HepG2 (cell line): ENCODE data around the gene OASL. TPM values are rescaled to one million over a fixed set of nuclear protein-coding genes. Genes with fewer than 3 reads are reported as not detected.
A peak's percentile ranks its signal among the peaks of the same experiment; 100 is the strongest.

ENCODE experiments used
- CBFB ChIP-seq: sonication (generic); formaldehyde crosslinking; IDR thresholded peaks from 2 replicates; pipeline ENCODE4 v1.4.0; 2020; ENCODE audit warnings: missing genetic modification reagents
- NCOA2 ChIP-seq: sonication (generic); formaldehyde crosslinking; IDR thresholded peaks from 2 replicates; pipeline ENCODE4 v1.8.0; 2022; ENCODE audit warnings: inconsistent platforms
- SAFB2 ChIP-seq: sonication (generic); formaldehyde crosslinking; IDR thresholded peaks from 2 replicates; pipeline ENCODE4 v1.5.1; 2020; ENCODE audit warnings: missing genetic modification reagents, low read depth, mild to moderate bottlenecking, borderline replicate concordance
- SMARCC2 ChIP-seq: fragments of 450-650 bp; IDR thresholded peaks from 2 replicates; pipeline ENCODE4 v1.6.1; 2017; ENCODE audit warnings: antibody characterized with exemption, mild to moderate bottlenecking
- THAP11 ChIP-seq: IDR thresholded peaks from 2 replicates; pipeline ENCODE4 v1.6.1; 2016; ENCODE audit warnings: missing biosample characterization, missing genetic modification reagents
- ZNF329 ChIP-seq: sonication (generic); formaldehyde crosslinking; IDR thresholded peaks from 2 replicates; pipeline ENCODE4 v1.9.0; 2021; ENCODE audit warnings: low read depth, mild to moderate bottlenecking, missing genetic modification reagents
- ZNF652 ChIP-seq: IDR thresholded peaks from 2 replicates; pipeline ENCODE4 v1.6.1; 2016; ENCODE audit warnings: low read depth, borderline replicate concordance
- polyA plus RNA-seq, 8 experiments: library from polyadenylated mRNA; depleted of rRNA in 3 of 8; stranded (reverse) in 7 of 8; unstranded in 1 of 8; fragments of >200 nt; fragmentation: Illumina TruSeq in 4 of 8; extraction: Trizol in 4 of 8; gene quantifications; 2 replicates each; pipeline versions ENCODE4 v1.2.1 to v1.2.3, GENCODE V29; 2011 to 2016; ENCODE audit warnings: low read depth in 4 of 8, missing spikeins in 1 of 8, mixed read lengths in 1 of 8; ENCODE audit not compliant: insufficient read depth in 1 of 8
- total RNA-seq, 5 experiments: library from RNA; depleted of rRNA; stranded (reverse); fragments of >200 nt; fragmentation: Illumina TruSeq; extraction: Trizol; gene quantifications; 2 replicates each; pipeline ENCODE4 v1.2.3, GENCODE V29; 2016; ENCODE audit warnings: low read depth in 1 of 5
- TF ChIP-seq, protein P1 (sequence below): sonication (generic); formaldehyde crosslinking; IDR thresholded peaks from 2 replicates; pipeline ENCODE4 v1.5.1; 2020; ENCODE audit warnings: missing genetic modification reagents, mild to moderate bottlenecking, borderline replicate concordance
- TF ChIP-seq, protein P2 (sequence below): sonication (generic); formaldehyde crosslinking; IDR thresholded peaks from 2 replicates; pipeline ENCODE4 v1.4.0; 2020; ENCODE audit warnings: missing genetic modification reagents
- TF ChIP-seq, protein P3 (sequence below): sonication (generic); formaldehyde crosslinking; IDR thresholded peaks from 2 replicates; pipeline ENCODE4 v1.4.0; 2020; ENCODE audit warnings: missing genetic modification reagents
- TF ChIP-seq, protein P4 (sequence below): sonication (generic); formaldehyde crosslinking; IDR thresholded peaks from 2 replicates; pipeline ENCODE4 v1.5.1; 2020; ENCODE audit warnings: mild to moderate bottlenecking, moderate library complexity, missing genetic modification reagents
- TF ChIP-seq, protein P5 (sequence below): IDR thresholded peaks from 2 replicates; pipeline ENCODE4 v1.6.1; 2012; ENCODE audit warnings: low read depth, low read length, improper control_type of control experiment
- TF ChIP-seq, protein P6 (sequence below): sonication (generic); formaldehyde crosslinking; IDR thresholded peaks from 2 replicates; pipeline ENCODE4 v1.8.1; 2023; ENCODE audit warnings: missing genetic modification reagents, inconsistent platforms, borderline replicate concordance
- TF ChIP-seq, protein P7 (sequence below): sonication (generic); formaldehyde crosslinking; IDR thresholded peaks from 2 replicates; pipeline ENCODE4 v1.4.0; 2020; ENCODE audit warnings: missing genetic modification reagents

Gene OASL
- total and polyA plus RNA-seq, 2 of the 13 experiments (the other 11 are each of a cell fraction or from before 2014, with no cell fraction given): 0.11 to 0.22 TPM

DNA sequence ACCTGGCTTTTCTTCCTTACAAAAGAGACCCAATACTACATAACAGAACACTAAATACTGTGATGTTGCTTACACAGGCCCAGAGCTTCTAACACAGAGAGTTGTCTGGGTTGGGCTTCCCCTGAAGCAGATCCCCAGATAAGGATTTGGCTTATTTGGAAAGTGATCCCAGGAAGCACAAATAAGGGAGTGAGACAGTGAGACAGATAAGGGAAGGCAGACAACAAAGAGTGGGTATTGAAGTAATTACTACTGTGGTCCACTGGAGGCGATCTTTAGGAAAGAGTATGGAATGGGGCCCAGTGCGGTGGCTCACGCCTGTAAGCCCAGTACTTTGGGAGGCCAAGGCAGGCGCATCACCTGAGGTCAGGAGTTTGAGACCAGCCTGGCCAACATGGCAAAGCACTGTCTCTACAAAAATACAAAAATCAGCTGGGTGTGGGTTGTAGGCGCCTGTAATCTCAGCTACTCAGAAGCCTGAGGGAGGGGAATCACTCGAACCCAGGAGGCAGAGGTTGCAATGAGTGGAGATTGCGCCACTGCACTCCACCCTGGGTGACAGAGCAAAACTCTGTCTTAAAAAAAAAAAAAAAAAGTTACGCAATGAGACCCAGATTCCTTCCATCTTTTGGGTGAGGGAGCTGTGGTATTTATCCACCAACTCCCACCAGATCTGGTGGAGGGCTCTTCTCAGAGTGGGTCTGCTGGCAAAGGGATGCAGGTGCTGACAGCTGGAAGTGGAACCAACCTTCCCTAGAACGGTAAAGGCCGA is 12.6 kb downstream of the OASL start (continued):
- TF ChIP-seq, protein P1, sequence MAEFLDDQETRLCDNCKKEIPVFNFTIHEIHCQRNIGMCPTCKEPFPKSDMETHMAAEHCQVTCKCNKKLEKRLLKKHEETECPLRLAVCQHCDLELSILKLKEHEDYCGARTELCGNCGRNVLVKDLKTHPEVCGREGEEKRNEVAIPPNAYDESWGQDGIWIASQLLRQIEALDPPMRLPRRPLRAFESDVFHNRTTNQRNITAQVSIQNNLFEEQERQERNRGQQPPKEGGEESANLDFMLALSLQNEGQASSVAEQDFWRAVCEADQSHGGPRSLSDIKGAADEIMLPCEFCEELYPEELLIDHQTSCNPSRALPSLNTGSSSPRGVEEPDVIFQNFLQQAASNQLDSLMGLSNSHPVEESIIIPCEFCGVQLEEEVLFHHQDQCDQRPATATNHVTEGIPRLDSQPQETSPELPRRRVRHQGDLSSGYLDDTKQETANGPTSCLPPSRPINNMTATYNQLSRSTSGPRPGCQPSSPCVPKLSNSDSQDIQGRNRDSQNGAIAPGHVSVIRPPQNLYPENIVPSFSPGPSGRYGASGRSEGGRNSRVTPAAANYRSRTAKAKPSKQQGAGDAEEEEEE: 0 out of 2 replicates have a peak, but pooled peaks have one; percentile 47
- no peak for TF ChIP-seq SMARCC2
- TF ChIP-seq SAFB2: 0 out of 2 replicates have a peak, but pooled peaks have one; percentile 11
- peak; percentile 41; the same call in 1 of the 2 replicates for TF ChIP-seq NCOA2
- TF ChIP-seq, protein P2, sequence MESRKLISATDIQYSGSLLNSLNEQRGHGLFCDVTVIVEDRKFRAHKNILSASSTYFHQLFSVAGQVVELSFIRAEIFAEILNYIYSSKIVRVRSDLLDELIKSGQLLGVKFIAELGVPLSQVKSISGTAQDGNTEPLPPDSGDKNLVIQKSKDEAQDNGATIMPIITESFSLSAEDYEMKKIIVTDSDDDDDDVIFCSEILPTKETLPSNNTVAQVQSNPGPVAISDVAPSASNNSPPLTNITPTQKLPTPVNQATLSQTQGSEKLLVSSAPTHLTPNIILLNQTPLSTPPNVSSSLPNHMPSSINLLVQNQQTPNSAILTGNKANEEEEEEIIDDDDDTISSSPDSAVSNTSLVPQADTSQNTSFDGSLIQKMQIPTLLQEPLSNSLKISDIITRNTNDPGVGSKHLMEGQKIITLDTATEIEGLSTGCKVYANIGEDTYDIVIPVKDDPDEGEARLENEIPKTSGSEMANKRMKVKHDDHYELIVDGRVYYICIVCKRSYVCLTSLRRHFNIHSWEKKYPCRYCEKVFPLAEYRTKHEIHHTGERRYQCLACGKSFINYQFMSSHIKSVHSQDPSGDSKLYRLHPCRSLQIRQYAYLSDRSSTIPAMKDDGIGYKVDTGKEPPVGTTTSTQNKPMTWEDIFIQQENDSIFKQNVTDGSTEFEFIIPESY: peak; percentile 41; the same call in 1 of the 2 replicates
- TF ChIP-seq, protein P3, sequence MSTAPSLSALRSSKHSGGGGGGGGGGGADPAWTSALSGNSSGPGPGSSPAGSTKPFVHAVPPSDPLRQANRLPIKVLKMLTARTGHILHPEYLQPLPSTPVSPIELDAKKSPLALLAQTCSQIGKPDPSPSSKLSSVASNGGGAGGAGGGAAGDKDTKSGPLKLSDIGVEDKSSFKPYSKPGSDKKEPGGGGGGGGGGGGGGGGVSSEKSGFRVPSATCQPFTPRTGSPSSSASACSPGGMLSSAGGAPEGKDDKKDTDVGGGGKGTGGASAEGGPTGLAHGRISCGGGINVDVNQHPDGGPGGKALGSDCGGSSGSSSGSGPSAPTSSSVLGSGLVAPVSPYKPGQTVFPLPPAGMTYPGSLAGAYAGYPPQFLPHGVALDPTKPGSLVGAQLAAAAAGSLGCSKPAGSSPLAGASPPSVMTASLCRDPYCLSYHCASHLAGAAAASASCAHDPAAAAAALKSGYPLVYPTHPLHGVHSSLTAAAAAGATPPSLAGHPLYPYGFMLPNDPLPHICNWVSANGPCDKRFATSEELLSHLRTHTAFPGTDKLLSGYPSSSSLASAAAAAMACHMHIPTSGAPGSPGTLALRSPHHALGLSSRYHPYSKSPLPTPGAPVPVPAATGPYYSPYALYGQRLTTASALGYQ (CRISPR knock-in tag): no peak
- TF ChIP-seq, protein P4, sequence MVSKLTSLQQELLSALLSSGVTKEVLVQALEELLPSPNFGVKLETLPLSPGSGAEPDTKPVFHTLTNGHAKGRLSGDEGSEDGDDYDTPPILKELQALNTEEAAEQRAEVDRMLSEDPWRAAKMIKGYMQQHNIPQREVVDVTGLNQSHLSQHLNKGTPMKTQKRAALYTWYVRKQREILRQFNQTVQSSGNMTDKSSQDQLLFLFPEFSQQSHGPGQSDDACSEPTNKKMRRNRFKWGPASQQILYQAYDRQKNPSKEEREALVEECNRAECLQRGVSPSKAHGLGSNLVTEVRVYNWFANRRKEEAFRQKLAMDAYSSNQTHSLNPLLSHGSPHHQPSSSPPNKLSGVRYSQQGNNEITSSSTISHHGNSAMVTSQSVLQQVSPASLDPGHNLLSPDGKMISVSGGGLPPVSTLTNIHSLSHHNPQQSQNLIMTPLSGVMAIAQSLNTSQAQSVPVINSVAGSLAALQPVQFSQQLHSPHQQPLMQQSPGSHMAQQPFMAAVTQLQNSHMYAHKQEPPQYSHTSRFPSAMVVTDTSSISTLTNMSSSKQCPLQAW (CRISPR knock-in tag): 0 out of 2 replicates have a peak, but pooled peaks have one; percentile 15
- TF ChIP-seq CBFB (CRISPR knock-in tag): no peak
- TF ChIP-seq ZNF652 (CRISPR knock-in tag): peak; percentile 79
- TF ChIP-seq THAP11 (CRISPR knock-in tag): 0 out of 2 replicates have a peak, but pooled peaks have one; percentile 13
- TF ChIP-seq, protein P5, sequence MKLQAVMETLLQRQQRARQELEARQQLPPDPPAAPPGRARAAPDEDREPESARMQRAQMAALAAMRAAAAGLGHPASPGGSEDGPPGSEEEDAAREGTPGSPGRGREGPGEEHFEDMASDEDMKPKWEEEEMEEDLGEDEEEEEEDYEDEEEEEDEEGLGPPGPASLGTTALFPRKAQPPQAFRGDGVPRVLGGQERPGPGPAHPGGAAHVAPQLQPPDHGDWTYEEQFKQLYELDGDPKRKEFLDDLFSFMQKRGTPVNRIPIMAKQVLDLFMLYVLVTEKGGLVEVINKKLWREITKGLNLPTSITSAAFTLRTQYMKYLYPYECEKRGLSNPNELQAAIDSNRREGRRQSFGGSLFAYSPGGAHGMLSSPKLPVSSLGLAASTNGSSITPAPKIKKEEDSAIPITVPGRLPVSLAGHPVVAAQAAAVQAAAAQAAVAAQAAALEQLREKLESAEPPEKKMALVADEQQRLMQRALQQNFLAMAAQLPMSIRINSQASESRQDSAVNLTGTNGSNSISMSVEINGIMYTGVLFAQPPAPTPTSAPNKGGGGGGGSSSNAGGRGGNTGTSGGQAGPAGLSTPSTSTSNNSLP: 0 out of 2 replicates have a peak, but pooled peaks have one; percentile 9
- no peak for TF ChIP-seq ZNF329 (CRISPR knock-in tag)
- TF ChIP-seq, protein P6, sequence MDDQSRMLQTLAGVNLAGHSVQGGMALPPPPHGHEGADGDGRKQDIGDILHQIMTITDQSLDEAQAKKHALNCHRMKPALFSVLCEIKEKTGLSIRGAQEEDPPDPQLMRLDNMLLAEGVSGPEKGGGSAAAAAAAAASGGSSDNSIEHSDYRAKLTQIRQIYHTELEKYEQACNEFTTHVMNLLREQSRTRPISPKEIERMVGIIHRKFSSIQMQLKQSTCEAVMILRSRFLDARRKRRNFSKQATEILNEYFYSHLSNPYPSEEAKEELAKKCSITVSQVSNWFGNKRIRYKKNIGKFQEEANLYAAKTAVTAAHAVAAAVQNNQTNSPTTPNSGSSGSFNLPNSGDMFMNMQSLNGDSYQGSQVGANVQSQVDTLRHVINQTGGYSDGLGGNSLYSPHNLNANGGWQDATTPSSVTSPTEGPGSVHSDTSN (CRISPR knock-in tag): no peak
- TF ChIP-seq, protein P7, sequence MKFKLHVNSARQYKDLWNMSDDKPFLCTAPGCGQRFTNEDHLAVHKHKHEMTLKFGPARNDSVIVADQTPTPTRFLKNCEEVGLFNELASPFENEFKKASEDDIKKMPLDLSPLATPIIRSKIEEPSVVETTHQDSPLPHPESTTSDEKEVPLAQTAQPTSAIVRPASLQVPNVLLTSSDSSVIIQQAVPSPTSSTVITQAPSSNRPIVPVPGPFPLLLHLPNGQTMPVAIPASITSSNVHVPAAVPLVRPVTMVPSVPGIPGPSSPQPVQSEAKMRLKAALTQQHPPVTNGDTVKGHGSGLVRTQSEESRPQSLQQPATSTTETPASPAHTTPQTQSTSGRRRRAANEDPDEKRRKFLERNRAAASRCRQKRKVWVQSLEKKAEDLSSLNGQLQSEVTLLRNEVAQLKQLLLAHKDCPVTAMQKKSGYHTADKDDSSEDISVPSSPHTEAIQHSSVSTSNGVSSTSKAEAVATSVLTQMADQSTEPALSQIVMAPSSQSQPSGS (CRISPR knock-in tag): peak; percentile 17; the same call in 1 of the 2 replicates
